Measurements from ENCODE around the gene CASP7.

CASP7 gene

DNA sequence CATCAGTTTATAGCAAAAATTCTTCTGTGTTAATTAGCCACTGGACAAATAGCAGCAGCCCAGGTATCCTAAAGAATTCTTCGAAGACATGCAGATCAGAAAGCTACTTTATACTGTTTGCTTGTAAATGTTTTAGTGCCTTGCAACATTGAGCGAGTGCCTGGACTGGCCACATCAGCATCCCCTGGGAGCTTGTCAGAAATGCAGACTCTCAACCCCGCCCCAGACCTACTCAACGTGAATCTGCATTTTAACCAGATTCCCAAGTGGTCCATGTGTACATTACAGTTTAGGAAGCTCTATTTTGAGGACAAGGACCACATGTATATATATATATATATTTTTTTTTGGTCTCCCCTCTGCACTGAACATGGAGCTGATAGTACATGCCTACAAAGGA is 53.3 kb downstream of the CASP7 start:
- no peak overlapping the region for H3K4me3 ChIP-seq (ENCODE audit: insufficient read depth, low read depth, low read length)
- no peaks in the 10 kb centered on the region for H3K9me3 ChIP-seq (ENCODE audit: control insufficient read depth, low read length)
- H3K27me3 ChIP-seq (ENCODE audit: control insufficient read depth, insufficient read depth, low read length, poor library complexity, severe bottlenecking), result no peaks in the 10 kb centered on the region
- 84 to 89% methylated on average over 4 of the region's 4 CpGs for WGBS, 2 experiments
- H3K27ac ChIP-seq (ENCODE audit: insufficient read depth, low read depth, low read length, poor library complexity, severe bottlenecking), result no peak overlapping the region
- H3K36me3 ChIP-seq (ENCODE audit: control insufficient read depth, insufficient read depth, low read length), result peaks cover 4% of the 10 kb centered on the region
- H3K4me1 ChIP-seq (ENCODE audit: control insufficient read depth, insufficient read depth, low read length), result no peaks in the 10 kb centered on the region

DNA sequence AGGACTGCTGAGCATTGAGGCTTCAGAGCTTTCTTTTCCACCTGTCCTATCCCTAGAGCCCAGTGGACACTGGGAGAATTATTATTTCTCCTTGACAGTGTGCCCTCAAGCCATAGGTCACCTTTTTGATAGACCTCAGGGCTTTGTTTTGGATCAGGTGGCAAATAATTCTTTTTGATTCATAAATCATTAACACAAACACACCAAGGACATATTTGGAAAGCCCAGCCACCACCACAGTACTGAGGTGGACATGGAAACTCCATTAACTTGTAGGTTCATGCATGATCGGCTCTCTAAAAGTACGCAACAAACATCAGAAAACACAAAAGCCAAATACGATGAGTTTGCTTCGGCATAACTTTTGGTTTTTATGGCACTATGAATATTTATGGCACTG is 53.9 kb downstream of the CASP7 start:
- 86 to 87% methylated on average over 4 of the region's 4 CpGs for WGBS, 2 experiments
- Histone ChIP-seq H3K4me1 (ENCODE audit: control insufficient read depth, insufficient read depth, low read length) (no peaks in the 10 kb centered on the region), H3K27me3 (ENCODE audit: control insufficient read depth, insufficient read depth, low read length, poor library complexity, severe bottlenecking) (no peaks in the 10 kb centered on the region), H3K27ac (ENCODE audit: insufficient read depth, low read depth, low read length, poor library complexity, severe bottlenecking) (no peak overlapping the region), H3K9me3 (ENCODE audit: control insufficient read depth, low read length) (no peaks in the 10 kb centered on the region), H3K36me3 (ENCODE audit: control insufficient read depth, insufficient read depth, low read length) (peaks cover 4% of the 10 kb centered on the region), H3K4me3 (ENCODE audit: insufficient read depth, low read depth, low read length) (no peak overlapping the region)

- Histone ChIP-seq H3K4me3 (ENCODE audit: insufficient read depth, low read depth, low read length) (no peak overlapping the region), H3K27me3 (ENCODE audit: control insufficient read depth, insufficient read depth, low read length, poor library complexity, severe bottlenecking) (no peaks in the 10 kb centered on the region), H3K9me3 (ENCODE audit: control insufficient read depth, low read length) (no peaks in the 10 kb centered on the region), H3K36me3 (ENCODE audit: control insufficient read depth, insufficient read depth, low read length) (no peaks in the 10 kb centered on the region), H3K4me1 (ENCODE audit: control insufficient read depth, insufficient read depth, low read length) (no peaks in the 10 kb centered on the region), H3K27ac (ENCODE audit: insufficient read depth, low read depth, low read length, poor library complexity, severe bottlenecking) (no peak overlapping the region)
- 64 to 67% methylated on average over 2 of the region's 2 CpGs for WGBS, 2 experiments
Measured at GRCh38 chr10:113735913-113736312, 56.2 kb downstream of the CASP7 start.

DNA sequence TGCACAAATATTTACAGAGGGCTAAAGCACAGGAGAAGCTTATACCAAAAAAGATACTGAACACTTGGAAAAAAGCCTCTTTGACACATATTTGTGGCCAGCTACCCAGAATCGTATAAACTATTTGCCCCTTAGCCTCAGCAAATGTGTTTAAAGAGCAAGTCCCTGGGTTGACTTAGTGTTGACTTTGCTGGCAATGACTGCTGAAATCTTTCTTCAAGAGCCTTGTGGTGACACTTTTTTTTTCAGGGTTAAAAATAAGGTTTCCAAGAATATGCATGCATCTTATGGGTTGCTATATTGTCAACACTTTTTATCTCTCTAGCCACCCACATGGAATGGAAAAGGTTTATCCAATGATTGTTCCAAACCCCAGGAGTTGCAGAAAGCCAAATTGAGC is 56.9 kb downstream of the CASP7 start:
- no peaks in the 10 kb centered on the region for H3K27me3 ChIP-seq (ENCODE audit: control insufficient read depth, insufficient read depth, low read length, poor library complexity, severe bottlenecking)
- no peaks in the 10 kb centered on the region for H3K4me1 ChIP-seq (ENCODE audit: control insufficient read depth, insufficient read depth, low read length)
- 80 to 87% methylated on average over 1 of the region's 1 CpG for WGBS, 2 experiments
- no peaks in the 10 kb centered on the region for H3K9me3 ChIP-seq (ENCODE audit: control insufficient read depth, low read length)
- no peak overlapping the region for H3K27ac ChIP-seq (ENCODE audit: insufficient read depth, low read depth, low read length, poor library complexity, severe bottlenecking)
- H3K36me3 ChIP-seq (ENCODE audit: control insufficient read depth, insufficient read depth, low read length), result no peaks in the 10 kb centered on the region
- no peak overlapping the region for H3K4me3 ChIP-seq (ENCODE audit: insufficient read depth, low read depth, low read length)

- WGBS, 2 experiments, result 86 to 87% methylated on average over 2 to 4 of the region's 4 CpGs
- Histone ChIP-seq H3K36me3 (ENCODE audit: control insufficient read depth, insufficient read depth, low read length) (no peaks in the 10 kb centered on the region), H3K9me3 (ENCODE audit: control insufficient read depth, low read length) (no peaks in the 10 kb centered on the region), H3K27ac (ENCODE audit: insufficient read depth, low read depth, low read length, poor library complexity, severe bottlenecking) (no peak overlapping the region), H3K27me3 (ENCODE audit: control insufficient read depth, insufficient read depth, low read length, poor library complexity, severe bottlenecking) (no peaks in the 10 kb centered on the region), H3K4me1 (ENCODE audit: control insufficient read depth, insufficient read depth, low read length) (no peaks in the 10 kb centered on the region), H3K4me3 (ENCODE audit: insufficient read depth, low read depth, low read length) (no peak overlapping the region)
Measured at GRCh38 chr10:113739031-113739430, 59.3 kb downstream of the CASP7 start.

- no peaks in the 10 kb centered on the region for H3K4me1 ChIP-seq (ENCODE audit: control insufficient read depth, insufficient read depth, low read length)
- 87 to 88% methylated on average over 3 of the region's 3 CpGs for WGBS, 2 experiments
- H3K27ac ChIP-seq (ENCODE audit: insufficient read depth, low read depth, low read length, poor library complexity, severe bottlenecking), result no peak overlapping the region
- no peaks in the 10 kb centered on the region for H3K9me3 ChIP-seq (ENCODE audit: control insufficient read depth, low read length)
- no peak overlapping the region for H3K4me3 ChIP-seq (ENCODE audit: insufficient read depth, low read depth, low read length)
- no peaks in the 10 kb centered on the region for H3K27me3 ChIP-seq (ENCODE audit: control insufficient read depth, insufficient read depth, low read length, poor library complexity, severe bottlenecking)
- no peaks in the 10 kb centered on the region for H3K36me3 ChIP-seq (ENCODE audit: control insufficient read depth, insufficient read depth, low read length)
Measured at GRCh38 chr10:113739577-113739976, 59.9 kb downstream of the CASP7 start.

DNA sequence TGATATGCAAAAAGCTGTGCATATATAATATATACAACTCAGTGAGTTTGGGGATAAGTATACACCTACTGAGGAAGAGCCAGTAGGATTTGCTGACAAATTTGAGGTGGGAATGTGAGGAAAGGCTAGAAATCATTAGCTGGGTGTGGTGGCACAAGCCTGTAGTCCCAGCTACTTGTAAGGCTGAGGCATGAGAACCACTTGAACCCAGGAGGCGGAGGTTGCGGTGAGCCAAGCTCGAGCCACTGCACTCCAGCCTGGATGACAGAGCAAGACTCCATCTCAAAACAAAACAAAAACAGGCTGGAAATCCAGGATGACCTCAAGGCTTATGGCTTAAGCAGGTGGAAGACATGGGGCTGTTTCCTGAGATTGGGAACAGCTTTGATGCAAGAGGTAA is 61.1 kb downstream of the CASP7 start:
- Histone ChIP-seq H3K4me3 (ENCODE audit: insufficient read depth, low read depth, low read length) (no peak overlapping the region), H3K27me3 (ENCODE audit: control insufficient read depth, insufficient read depth, low read length, poor library complexity, severe bottlenecking) (no peaks in the 10 kb centered on the region), H3K9me3 (ENCODE audit: control insufficient read depth, low read length) (no peaks in the 10 kb centered on the region), H3K27ac (ENCODE audit: insufficient read depth, low read depth, low read length, poor library complexity, severe bottlenecking) (no peak overlapping the region), H3K36me3 (ENCODE audit: control insufficient read depth, insufficient read depth, low read length) (no peaks in the 10 kb centered on the region), H3K4me1 (ENCODE audit: control insufficient read depth, insufficient read depth, low read length) (no peaks in the 10 kb centered on the region)
- WGBS, 2 experiments, result 88 to 94% methylated on average over 3 of the region's 3 CpGs

DNA sequence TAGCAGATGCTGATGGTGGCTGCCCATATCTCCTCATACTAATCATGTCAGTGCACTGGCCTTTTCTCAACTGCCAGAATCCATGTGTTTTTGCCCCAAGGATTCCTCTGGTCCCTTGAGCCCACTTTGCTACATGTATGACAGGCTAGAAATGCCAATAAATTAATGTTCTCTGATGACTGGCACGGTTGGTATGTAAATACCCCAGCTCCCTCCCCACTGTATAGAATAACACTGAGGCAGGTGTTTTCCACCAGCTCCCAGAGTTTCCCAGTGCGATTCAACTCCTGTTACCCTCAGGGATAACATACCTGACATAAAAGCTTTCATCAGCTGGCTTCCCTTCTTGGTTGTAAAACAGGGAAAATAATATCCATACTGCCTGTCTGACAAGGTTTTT is 62.8 kb downstream of the CASP7 start:
- WGBS, 2 experiments, result 90 to 92% methylated on average over 2 of the region's 2 CpGs
- Histone ChIP-seq H3K27ac (ENCODE audit: insufficient read depth, low read depth, low read length, poor library complexity, severe bottlenecking) (no peak overlapping the region), H3K36me3 (ENCODE audit: control insufficient read depth, insufficient read depth, low read length) (no peaks in the 10 kb centered on the region), H3K9me3 (ENCODE audit: control insufficient read depth, low read length) (no peaks in the 10 kb centered on the region), H3K4me3 (ENCODE audit: insufficient read depth, low read depth, low read length) (no peak overlapping the region), H3K27me3 (ENCODE audit: control insufficient read depth, insufficient read depth, low read length, poor library complexity, severe bottlenecking) (no peaks in the 10 kb centered on the region), H3K4me1 (ENCODE audit: control insufficient read depth, insufficient read depth, low read length) (no peaks in the 10 kb centered on the region)

- H3K4me1 ChIP-seq (ENCODE audit: control insufficient read depth, insufficient read depth, low read length), result no peaks in the 10 kb centered on the region
- no peaks in the 10 kb centered on the region for H3K36me3 ChIP-seq (ENCODE audit: control insufficient read depth, insufficient read depth, low read length)
- no peak overlapping the region for H3K4me3 ChIP-seq (ENCODE audit: insufficient read depth, low read depth, low read length)
- H3K27ac ChIP-seq (ENCODE audit: insufficient read depth, low read depth, low read length, poor library complexity, severe bottlenecking), result no peak overlapping the region
- H3K27me3 ChIP-seq (ENCODE audit: control insufficient read depth, insufficient read depth, low read length, poor library complexity, severe bottlenecking), result no peaks in the 10 kb centered on the region
- H3K9me3 ChIP-seq (ENCODE audit: control insufficient read depth, low read length), result no peaks in the 10 kb centered on the region
Measured at GRCh38 chr10:113743594-113743993, 63.9 kb downstream of the CASP7 start.

DNA sequence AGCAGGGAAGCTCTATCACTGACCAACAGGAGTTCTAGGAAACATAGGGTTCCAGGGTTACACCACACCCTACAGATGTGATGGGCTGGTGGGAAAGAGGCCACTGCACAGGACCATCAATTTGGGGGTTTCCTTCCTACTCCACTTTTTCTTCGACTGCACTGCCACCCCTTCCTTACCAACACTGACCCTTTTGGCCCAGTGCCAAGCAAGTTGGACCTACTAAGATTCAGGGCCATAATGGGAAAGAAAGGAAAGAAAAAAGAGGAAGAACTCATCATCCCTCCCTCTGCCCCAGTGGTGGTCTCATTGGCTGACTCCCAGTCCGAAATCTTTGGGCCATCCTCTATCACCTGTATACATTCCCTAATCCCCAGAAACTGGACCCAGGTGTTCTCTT is 65.7 kb downstream of the CASP7 start:
- no peaks in the 10 kb centered on the region for H3K27me3 ChIP-seq (ENCODE audit: control insufficient read depth, insufficient read depth, low read length, poor library complexity, severe bottlenecking)
- H3K27ac ChIP-seq (ENCODE audit: insufficient read depth, low read depth, low read length, poor library complexity, severe bottlenecking), result no peak overlapping the region
- 90 to 98% methylated on average over 2 of the region's 2 CpGs for WGBS, 2 experiments
- H3K36me3 ChIP-seq (ENCODE audit: control insufficient read depth, insufficient read depth, low read length), result no peaks in the 10 kb centered on the region
- H3K9me3 ChIP-seq (ENCODE audit: control insufficient read depth, low read length), result no peaks in the 10 kb centered on the region
- H3K4me3 ChIP-seq (ENCODE audit: insufficient read depth, low read depth, low read length), result no peak overlapping the region
- H3K4me1 ChIP-seq (ENCODE audit: control insufficient read depth, insufficient read depth, low read length), result no peaks in the 10 kb centered on the region

- WGBS, 2 experiments, result 87 to 91% methylated on average over 3 of the region's 3 CpGs
- Histone ChIP-seq H3K27ac (ENCODE audit: insufficient read depth, low read depth, low read length, poor library complexity, severe bottlenecking) (no peak overlapping the region), H3K4me1 (ENCODE audit: control insufficient read depth, insufficient read depth, low read length) (no peaks in the 10 kb centered on the region)
Measured at GRCh38 chr10:113746217-113746957, 66.7 kb downstream of the CASP7 start.

More at GRCh38 chr10:113746217-113746957, 66.7 kb downstream of the CASP7 start:
- Histone ChIP-seq H3K4me3 (ENCODE audit: insufficient read depth, low read depth, low read length) (no peak overlapping the region), H3K9me3 (ENCODE audit: control insufficient read depth, low read length) (no peaks in the 10 kb centered on the region), H3K36me3 (ENCODE audit: control insufficient read depth, insufficient read depth, low read length) (no peaks in the 10 kb centered on the region), H3K27me3 (ENCODE audit: control insufficient read depth, insufficient read depth, low read length, poor library complexity, severe bottlenecking) (no peaks in the 10 kb centered on the region)
